OCI-LY1 (cell line): ENCODE results near the gene INHBC.

Experiments used
- H2AFZ ChIP-seq: fragments of 200-600 bp; sonication (generic), shearing (Covaris generic); 2 replicates; pipeline ENCODE4 v1.6.0; 2014; ENCODE audit warnings: antibody characterized with exemption, mild to moderate bottlenecking, low read length
- H3F3A ChIP-seq: fragments of 200-600 bp; sonication (generic), shearing (Covaris generic); 2 replicates; pipeline ENCODE4 v1.6.0; 2014; ENCODE audit warnings: mild to moderate bottlenecking, antibody characterized with exemption, low read length, moderate library complexity; ENCODE audit not compliant: insufficient read depth
- H3K27ac ChIP-seq: fragments of 200-600 bp; sonication (generic); 2 replicates; pipeline ENCODE4 v1.5.1; 2014; ENCODE audit warnings: low read length, mixed run types, mild to moderate bottlenecking, low read depth; ENCODE audit not compliant: poor library complexity, severe bottlenecking
- H3K27me3 ChIP-seq: fragments of 200-600 bp; sonication (generic); 2 replicates; pipeline ENCODE4 v1.6.0; 2014; ENCODE audit warnings: antibody characterized with exemption, mild to moderate bottlenecking, low read length, moderate library complexity; ENCODE audit not compliant: insufficient read depth
- H3K36me3 ChIP-seq: fragments of 200-600 bp; sonication (generic); 2 replicates; pipeline ENCODE4 v1.6.1; 2014; ENCODE audit warnings: mild to moderate bottlenecking, antibody characterized with exemption, low read length, moderate library complexity, mixed read lengths; ENCODE audit not compliant: insufficient read depth
- H3K4me1 ChIP-seq: fragments of 200-600 bp; sonication (generic); 2 replicates; pipeline ENCODE4 v1.5.1; 2014; ENCODE audit warnings: mild to moderate bottlenecking, low read length, moderate library complexity; ENCODE audit not compliant: insufficient read depth, severe bottlenecking
- H3K4me2 ChIP-seq: fragments of 200-600 bp; sonication (generic), shearing (Covaris generic); 2 replicates; pipeline ENCODE4 v1.6.1; 2014; ENCODE audit warnings: low read length
- H3K4me3 ChIP-seq: fragments of 200-600 bp; sonication (generic); 2 replicates; pipeline ENCODE4 v1.5.1; 2014; ENCODE audit warnings: low read length, low read depth, mild to moderate bottlenecking, mixed read lengths; ENCODE audit not compliant: poor library complexity, severe bottlenecking
- H3K79me2 ChIP-seq: fragments of 200-600 bp; shearing (Covaris generic); 2 replicates; pipeline ENCODE4 v1.6.1; 2016; ENCODE audit warnings: mixed run types, low read length, mixed read lengths; ENCODE audit not compliant: insufficient read depth
- H3K9ac ChIP-seq: fragments of 200-600 bp; sonication (generic), shearing (Covaris generic); 2 replicates; pipeline ENCODE4 v1.6.1; 2014; ENCODE audit warnings: mild to moderate bottlenecking, low read length, mixed read lengths
- H3K9me2 ChIP-seq: fragments of 200-600 bp; sonication (generic), shearing (Covaris generic); 2 replicates; pipeline ENCODE4 v1.6.1; 2014; ENCODE audit warnings: low read depth, mild to moderate bottlenecking, low read length, mixed read lengths
- H3K9me3 ChIP-seq: fragments of 200-600 bp; shearing (Covaris generic); 2 replicates; pipeline ENCODE4 v1.6.1; 2014; ENCODE audit warnings: low read length, mixed read lengths
- H4K20me1 ChIP-seq: fragments of 200-600 bp; sonication (generic), shearing (Covaris generic); 2 replicates; pipeline ENCODE4 v1.6.0; 2016; ENCODE audit warnings: mild to moderate bottlenecking, low read length; ENCODE audit not compliant: insufficient read depth
- CTCF ChIP-seq: fragments of 200-600 bp; sonication (generic), shearing (Covaris generic); IDR thresholded peaks from 2 replicates; pipeline ENCODE4 v1.5.1; 2017; ENCODE audit warnings: mild to moderate bottlenecking, antibody characterized with exemption, low read length, moderate library complexity, mixed read lengths
- EZH2 ChIP-seq: fragments of 200-600 bp; sonication (generic), shearing (Covaris generic); IDR thresholded peaks from 2 replicates; pipeline ENCODE4 v1.8.0; 2017; ENCODE audit warnings: borderline replicate concordance, mixed run types, mild to moderate bottlenecking, antibody characterized with exemption, low read length, moderate library complexity, mixed read lengths

The INHBC gene

GRCh38 chr12:57433370-57433769 is 1.2 kb upstream of the INHBC start:
- TF ChIP-seq CTCF, result no peak
- TF ChIP-seq EZH2, result no peak

DNA sequence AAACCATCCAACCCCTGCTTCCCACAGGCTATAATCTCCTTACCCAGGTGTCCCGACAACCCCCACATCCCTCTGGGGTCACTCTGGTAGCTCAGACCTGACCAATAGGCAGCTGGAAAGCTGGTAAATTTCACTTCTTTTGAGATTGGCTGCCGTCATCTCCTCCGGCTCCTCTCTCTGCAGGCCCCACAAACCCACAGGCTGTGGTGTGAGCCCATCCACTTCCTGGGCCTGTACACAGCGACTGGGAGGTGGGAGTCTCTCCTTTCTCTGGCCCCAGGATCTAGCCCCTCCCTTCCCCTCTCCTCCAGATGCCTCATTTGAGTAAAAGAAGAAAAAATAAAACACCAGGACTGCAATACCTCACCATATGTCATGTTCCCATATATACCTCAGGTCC is 709 bp downstream of the INHBC start:
- Histone ChIP-seq H3K9ac (no peak overlapping the region), H3K9me2 (no peaks in the 10 kb centered on the region), H2AFZ (no peak overlapping the region), H3K27ac (no peak overlapping the region), H3K4me3 (no peak overlapping the region), H3K4me1 (peaks cover 13% of the 10 kb centered on the region), H3K79me2 (no peaks in the 10 kb centered on the region), H3K9me3 (no peaks in the 10 kb centered on the region), H3F3A (no peaks in the 10 kb centered on the region), H3K4me2 (no peak overlapping the region), H3K36me3 (no peaks in the 10 kb centered on the region), H4K20me1 (no peaks in the 10 kb centered on the region), H3K27me3 (no peaks in the 10 kb centered on the region)
- TF ChIP-seq CTCF (no peak), EZH2 (no peak)

More at GRCh38 chr12:57433370-57433769, 1.2 kb upstream of the INHBC start:
- H3K9me3 ChIP-seq, result no peaks in the 10 kb centered on the region
- H2AFZ ChIP-seq, result no peak overlapping the region
- H3K36me3 ChIP-seq, result no peaks in the 10 kb centered on the region
- H3K27ac ChIP-seq, result no peak overlapping the region
- no peaks in the 10 kb centered on the region for H3F3A ChIP-seq
- no peak overlapping the region for H3K4me3 ChIP-seq
- no peak overlapping the region for H3K9ac ChIP-seq
- no peaks in the 10 kb centered on the region for H3K27me3 ChIP-seq
- no peaks in the 10 kb centered on the region for H3K9me2 ChIP-seq
- no peak overlapping the region for H3K4me2 ChIP-seq
- H3K79me2 ChIP-seq, result peaks cover 16% of the 10 kb centered on the region
- H3K4me1 ChIP-seq, result peaks cover 29% of the 10 kb centered on the region
- H4K20me1 ChIP-seq, result no peaks in the 10 kb centered on the region

GRCh38 chr12:57438400-57438799 is 3.8 kb downstream of the INHBC start:
- no peak overlapping the region for H3K4me3 ChIP-seq
- H4K20me1 ChIP-seq, result no peaks in the 10 kb centered on the region
- TF ChIP-seq CTCF, result no peak
- TF ChIP-seq EZH2, result no peak
- H3K27ac ChIP-seq, result no peak overlapping the region
- no peak overlapping the region for H2AFZ ChIP-seq
- no peak overlapping the region for H3K4me2 ChIP-seq
- no peaks in the 10 kb centered on the region for H3K4me1 ChIP-seq
- H3K27me3 ChIP-seq, result no peaks in the 10 kb centered on the region; the same call in 1 of the 2 replicates
- H3K79me2 ChIP-seq, result no peaks in the 10 kb centered on the region
- H3F3A ChIP-seq, result no peaks in the 10 kb centered on the region
- no peaks in the 10 kb centered on the region for H3K9me2 ChIP-seq
- no peaks in the 10 kb centered on the region; the same call in 1 of the 2 replicates for H3K36me3 ChIP-seq
- no peak overlapping the region for H3K9ac ChIP-seq
- H3K9me3 ChIP-seq, result 0 out of 2 replicates have a peak, but pooled peaks cover 2% of the 10 kb centered on the region
